Muscle of leg (tissue), 11 donors: ENCODE results near the gene ZNF532. TPM values are rescaled to one million over a fixed set of nuclear protein-coding genes. Genes with fewer than 3 reads are reported as not detected.

ENCODE experiments used
- DNase-seq: peaks from one replicate; pipeline ENCODE4 v3.0.0; 2013
- H3K27ac ChIP-seq: one replicate; pipeline ENCODE4 v1.5.1; 2013; ENCODE audit warnings: mild to moderate bottlenecking, low read length, control low read depth
- H3K27me3 ChIP-seq: one replicate; pipeline ENCODE4 v1.6.1; 2013; ENCODE audit warnings: low read length; ENCODE audit not compliant: control insufficient read depth, insufficient read depth
- H3K36me3 ChIP-seq: one replicate; pipeline ENCODE4 v1.6.1; 2013; ENCODE audit warnings: low read length; ENCODE audit not compliant: control insufficient read depth, insufficient read depth
- H3K4me1 ChIP-seq: one replicate; pipeline ENCODE4 v1.6.1; 2013; ENCODE audit warnings: low read length; ENCODE audit not compliant: control insufficient read depth, insufficient read depth
- H3K4me3 ChIP-seq: one replicate; pipeline ENCODE4 v1.5.1; 2013; ENCODE audit warnings: low read length, control low read depth
- H3K9me3 ChIP-seq: replicated peaks from 2 replicates; pipeline ENCODE4 v1.6.1; 2013; ENCODE audit warnings: low read depth, low read length; ENCODE audit not compliant: control insufficient read depth
- WGBS: methylation state at CpG from one replicate; pipeline ENCODE4 v1.1.5; 2013; ENCODE audit warnings: missing lambda C conversion rate; ENCODE audit not compliant: insufficient coverage; 5-methylcytosine and 5-hydroxymethylcytosine counted together
- polyA plus RNA-seq, 8 donors: library from polyadenylated mRNA; unstranded; fragments of 120-200 nt; gene quantifications; one replicate each; pipeline versions ENCODE4 v1.2.1 to v1.2.3, GENCODE V29; 2013; ENCODE audit warnings: inconsistent platforms in 1 of 8, low replicate concordance in 1 of 8; ENCODE audit not compliant: insufficient read length in 8 of 8, insufficient read depth in 1 of 8
- total RNA-seq: library from RNA; stranded (reverse); fragments of 120-200 nt; gene quantifications from one replicate; pipeline ENCODE4 v1.2.4, GENCODE V29; 2013

Gene ZNF532
- total and polyA plus RNA-seq, 9 donors = 46.2 to 75.7 (median 64.6) TPM

- DNase-seq = no peak
- H3K4me3 ChIP-seq = no peak overlapping the region
- H3K27me3 ChIP-seq = no peaks in the 10 kb centered on the region
- H3K4me1 ChIP-seq = peaks cover 34% of the 10 kb centered on the region
- WGBS = 88% methylated on average over 3 of the region's 6 CpGs
- no peak overlapping the region for H3K27ac ChIP-seq
- no peaks in the 10 kb centered on the region for H3K9me3 ChIP-seq
- H3K36me3 ChIP-seq = peaks cover 22% of the 10 kb centered on the region
These were observed 30.7 kb downstream of the ZNF532 start for GRCh38 chr18:58895385-58895784.

GRCh38 chr18:58896268-58896667 is 31.6 kb downstream of the ZNF532 start:
- Histone ChIP-seq H3K27me3 (no peaks in the 10 kb centered on the region), H3K36me3 (peaks cover 26% of the 10 kb centered on the region), H3K4me1 (peaks cover 32% of the 10 kb centered on the region), H3K4me3 (no peak overlapping the region), H3K9me3 (no peaks in the 10 kb centered on the region), H3K27ac (no peak overlapping the region)
- no CpG with 5 or more reads among the region's 2 CpGs for WGBS
- no peak for DNase-seq

GRCh38 chr18:58896734-58897508 is 32.2 kb downstream of the ZNF532 start:
- Histone ChIP-seq H3K4me3 (no peak overlapping the region), H3K27me3 (no peaks in the 10 kb centered on the region), H3K9me3 (no peaks in the 10 kb centered on the region), H3K27ac (no peak overlapping the region), H3K4me1 (peaks cover 30% of the 10 kb centered on the region), H3K36me3 (peaks cover 31% of the 10 kb centered on the region)
- 83% methylated on average over 1 of the region's 8 CpGs for WGBS
- no peak for DNase-seq

GRCh38 chr18:58898010-58898799 is 33.5 kb downstream of the ZNF532 start:
- no peaks in the 10 kb centered on the region for H3K9me3 ChIP-seq
- 89% methylated on average over 7 of the region's 9 CpGs for WGBS
- H3K27ac ChIP-seq = no peak overlapping the region
- DNase-seq = no peak
- no peak overlapping the region for H3K4me3 ChIP-seq
- H3K4me1 ChIP-seq = peaks cover 26% of the 10 kb centered on the region
- H3K27me3 ChIP-seq = no peaks in the 10 kb centered on the region
- peaks cover 34% of the 10 kb centered on the region for H3K36me3 ChIP-seq

- Histone ChIP-seq H3K9me3 (no peaks in the 10 kb centered on the region), H3K4me1 (peaks cover 20% of the 10 kb centered on the region), H3K4me3 (no peak overlapping the region), H3K27me3 (no peaks in the 10 kb centered on the region), H3K27ac (peak overlapping the region; percentile 76), H3K36me3 (peaks cover 34% of the 10 kb centered on the region)
- DNase-seq = peak; percentile 79
- 26% methylated on average over 11 of the region's 11 CpGs for WGBS
These were observed 35.5 kb downstream of the ZNF532 start for GRCh38 chr18:58900015-58900649.

- Histone ChIP-seq H3K4me3 (no peak overlapping the region), H3K27me3 (no peaks in the 10 kb centered on the region), H3K9me3 (no peaks in the 10 kb centered on the region), H3K36me3 (peaks cover 43% of the 10 kb centered on the region), H3K4me1 (peaks cover 18% of the 10 kb centered on the region), H3K27ac (no peak overlapping the region)
- no peak for DNase-seq
- 92% methylated on average over 5 of the region's 11 CpGs for WGBS
These were observed 36.5 kb downstream of the ZNF532 start for GRCh38 chr18:58901143-58901542.

- Histone ChIP-seq H3K27me3 (no peaks in the 10 kb centered on the region), H3K4me1 (peaks cover 15% of the 10 kb centered on the region), H3K36me3 (peaks cover 43% of the 10 kb centered on the region), H3K27ac (no peak overlapping the region), H3K9me3 (no peaks in the 10 kb centered on the region), H3K4me3 (no peak overlapping the region)
- WGBS = 91% methylated on average over 3 of the region's 7 CpGs
- no peak for DNase-seq
These were observed 37.1 kb downstream of the ZNF532 start for GRCh38 chr18:58901783-58902182.

GRCh38 chr18:58902961-58903360 is 38.3 kb downstream of the ZNF532 start:
- Histone ChIP-seq H3K4me1 (peaks cover 15% of the 10 kb centered on the region), H3K9me3 (no peaks in the 10 kb centered on the region), H3K27ac (no peak overlapping the region), H3K27me3 (no peaks in the 10 kb centered on the region), H3K36me3 (peaks cover 47% of the 10 kb centered on the region), H3K4me3 (no peak overlapping the region)
- WGBS = 88% methylated on average over 4 of the region's 5 CpGs
- no peak for DNase-seq

- WGBS = 99% methylated on average over 4 of the region's 7 CpGs
- Histone ChIP-seq H3K36me3 (peaks cover 43% of the 10 kb centered on the region), H3K27me3 (no peaks in the 10 kb centered on the region), H3K4me3 (no peak overlapping the region), H3K27ac (no peak overlapping the region), H3K9me3 (no peaks in the 10 kb centered on the region), H3K4me1 (peaks cover 15% of the 10 kb centered on the region)
- no peak for DNase-seq
These were observed 38.9 kb downstream of the ZNF532 start for GRCh38 chr18:58903533-58903932.
